Inflammatory macrophage treated with lipopolysaccharide for 1 hour (primary cell): ENCODE results near the gene INSM1.

Experiments used
- DNase-seq, 2 donors: peaks; one replicate each; pipeline ENCODE4 v3.0.0-alpha.2; 2020 to 2022

Gene INSM1

GRCh38 chr20:20362774-20363433 is 5.0 kb upstream of the INSM1 start:
- no peak for DNase-seq

DNA sequence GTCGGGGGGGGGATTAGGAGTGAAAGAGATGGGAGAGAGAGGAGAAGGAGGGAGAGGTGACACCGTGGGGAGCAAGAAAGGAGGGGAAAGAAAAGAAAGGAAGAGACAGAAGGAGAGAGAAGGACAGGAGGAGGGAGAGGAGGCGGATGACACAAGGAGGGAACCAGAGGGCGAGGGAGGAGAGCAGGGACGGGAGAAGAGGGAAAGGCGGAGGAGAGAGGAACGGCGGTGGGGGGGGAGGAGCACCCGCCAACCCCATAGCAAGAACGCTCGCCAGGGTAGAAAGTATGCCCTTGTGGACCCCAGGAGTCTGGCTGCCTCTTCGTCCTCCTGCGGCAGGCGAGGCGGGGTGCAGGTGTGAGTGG is 4.5 kb upstream of the INSM1 start:
- DNase-seq: no peak

DNA sequence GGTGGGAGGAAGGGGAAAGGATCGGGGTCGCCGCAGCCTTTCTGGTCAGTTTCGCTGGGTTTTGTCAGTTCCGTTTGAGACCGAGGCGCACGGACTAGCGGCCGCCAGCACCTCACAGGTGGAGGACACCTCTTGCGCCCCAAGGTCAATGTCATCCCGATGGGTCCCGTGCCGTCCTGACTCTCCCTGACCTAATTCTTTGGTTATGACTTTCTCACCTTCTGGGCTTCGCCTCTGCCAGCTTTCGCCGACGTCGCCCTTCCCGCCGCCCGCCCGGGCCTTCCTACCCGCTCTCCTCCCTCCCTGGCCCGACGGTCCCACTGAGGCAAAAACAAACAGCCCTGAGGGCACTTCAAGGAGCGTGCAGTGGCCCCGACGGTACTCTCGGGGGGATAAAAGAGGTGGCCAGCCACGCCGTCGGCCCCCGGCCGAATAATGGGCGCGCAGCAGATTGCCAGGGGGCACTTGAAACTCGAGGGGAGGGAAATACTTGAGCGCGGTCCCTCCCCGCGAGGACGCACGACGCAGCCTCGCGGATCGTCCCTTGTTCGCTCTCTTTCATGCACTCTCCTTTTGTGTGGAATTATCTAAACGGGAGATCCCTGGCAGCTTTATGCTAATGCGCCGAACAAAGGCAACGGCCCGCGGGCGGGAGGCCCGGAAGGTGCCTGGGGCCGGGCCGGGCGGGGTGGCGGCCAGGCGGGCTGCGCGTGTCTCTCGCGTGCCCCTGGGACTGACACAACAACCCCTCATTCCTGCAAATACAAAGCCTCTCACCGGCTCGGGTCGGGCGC is 3.9 kb upstream of the INSM1 start:
- DNase-seq: no peak

GRCh38 chr20:20364593-20365479 is 3.1 kb upstream of the INSM1 start:
- DNase-seq: no peak

- DNase-seq: no peak
Measured at GRCh38 chr20:20365480-20366161, 2.3 kb upstream of the INSM1 start.

GRCh38 chr20:20366551-20366875 is 1.4 kb upstream of the INSM1 start:
- DNase-seq: no peak

GRCh38 chr20:20366876-20367574 is 879 bp upstream of the INSM1 start:
- DNase-seq: no peak

- no peak for DNase-seq
Measured at GRCh38 chr20:20368418-20369249, 730 bp downstream of the INSM1 start.

DNA sequence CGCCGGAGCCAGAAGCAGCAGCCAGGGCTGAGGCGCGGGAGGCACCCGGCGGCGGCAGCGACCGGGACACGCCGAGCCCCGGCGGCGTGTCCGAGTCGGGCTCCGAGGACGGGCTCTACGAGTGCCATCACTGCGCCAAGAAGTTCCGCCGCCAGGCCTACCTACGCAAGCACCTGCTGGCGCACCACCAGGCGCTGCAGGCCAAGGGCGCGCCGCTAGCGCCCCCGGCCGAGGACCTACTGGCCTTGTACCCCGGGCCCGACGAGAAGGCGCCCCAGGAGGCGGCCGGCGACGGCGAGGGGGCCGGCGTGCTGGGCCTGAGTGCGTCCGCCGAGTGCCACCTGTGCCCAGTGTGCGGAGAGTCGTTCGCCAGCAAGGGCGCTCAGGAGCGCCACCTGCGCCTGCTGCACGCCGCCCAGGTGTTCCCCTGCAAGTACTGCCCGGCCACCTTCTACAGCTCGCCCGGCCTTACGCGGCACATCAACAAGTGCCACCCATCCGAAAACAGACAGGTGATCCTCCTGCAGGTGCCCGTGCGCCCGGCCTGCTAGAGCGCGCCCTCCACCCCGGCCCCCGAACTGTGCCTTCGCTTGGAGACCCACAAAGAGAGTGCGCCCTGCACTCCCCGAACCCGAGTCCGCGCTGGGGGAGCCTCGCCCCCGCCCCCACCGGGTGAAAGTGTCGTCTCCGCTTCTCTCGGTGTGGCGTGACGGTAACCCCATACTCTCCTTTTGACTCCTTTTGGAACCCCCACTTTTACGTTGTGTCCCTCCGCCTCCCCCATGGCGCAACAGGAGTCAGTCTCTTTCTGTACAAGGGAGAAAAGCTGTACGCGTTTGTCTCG is 1.6 kb downstream of the INSM1 start:
- no peak for DNase-seq

DNA sequence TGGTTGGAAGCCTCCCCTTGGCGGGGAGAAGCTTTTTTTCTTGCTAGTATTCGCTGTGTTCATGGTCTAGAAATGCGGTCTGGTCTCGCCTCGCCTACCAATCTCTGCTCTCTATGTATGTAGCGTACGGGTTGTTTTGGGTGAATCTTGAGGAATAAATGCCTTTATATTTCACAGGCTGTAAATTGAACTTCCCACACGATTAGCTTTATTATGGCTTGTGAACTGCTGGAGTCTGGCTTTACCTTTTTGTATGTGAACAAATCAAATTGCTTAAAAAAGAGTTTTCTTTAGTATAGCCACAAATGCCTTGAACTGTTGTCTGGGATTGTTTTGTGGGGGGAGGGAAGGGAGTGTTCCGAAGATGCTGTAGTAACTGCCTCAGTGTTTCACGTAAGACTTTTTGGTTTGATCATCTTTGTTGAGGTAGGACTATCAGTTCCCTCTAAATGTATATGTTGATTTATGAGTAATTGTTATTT is 2.2 kb downstream of the INSM1 start:
- no peak for DNase-seq

- DNase-seq: no peak
Measured at GRCh38 chr20:20371083-20371482, 3.2 kb downstream of the INSM1 start.

GRCh38 chr20:20371681-20372080 is 3.8 kb downstream of the INSM1 start:
- no peak for DNase-seq

DNA sequence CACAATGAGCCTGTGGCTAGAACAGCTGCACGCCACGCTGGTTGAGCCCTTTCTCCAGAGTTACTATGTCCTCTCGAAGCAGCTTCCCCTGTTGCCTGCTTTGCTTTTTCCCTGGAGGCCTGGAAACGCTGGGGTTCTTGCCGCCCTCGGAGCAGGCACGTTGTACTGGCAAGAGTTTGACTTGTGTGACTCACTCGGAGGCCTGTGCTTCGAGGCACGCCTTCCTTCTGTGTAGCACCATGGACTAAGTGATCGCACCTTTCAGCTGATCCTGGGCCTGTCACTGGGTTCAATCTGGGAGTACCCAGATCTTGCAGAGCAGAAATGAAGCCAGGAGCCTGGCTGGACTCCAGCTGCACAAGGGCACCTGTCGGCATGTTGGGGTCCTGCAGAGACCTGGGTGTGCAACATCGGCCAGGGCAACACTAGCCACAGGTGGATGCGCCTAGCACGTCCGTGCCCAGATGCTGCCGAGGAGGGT is 5.2 kb downstream of the INSM1 start:
- DNase-seq: no peak

- no peak for DNase-seq
Measured at GRCh38 chr20:20375862-20376261, 8.0 kb downstream of the INSM1 start.

DNA sequence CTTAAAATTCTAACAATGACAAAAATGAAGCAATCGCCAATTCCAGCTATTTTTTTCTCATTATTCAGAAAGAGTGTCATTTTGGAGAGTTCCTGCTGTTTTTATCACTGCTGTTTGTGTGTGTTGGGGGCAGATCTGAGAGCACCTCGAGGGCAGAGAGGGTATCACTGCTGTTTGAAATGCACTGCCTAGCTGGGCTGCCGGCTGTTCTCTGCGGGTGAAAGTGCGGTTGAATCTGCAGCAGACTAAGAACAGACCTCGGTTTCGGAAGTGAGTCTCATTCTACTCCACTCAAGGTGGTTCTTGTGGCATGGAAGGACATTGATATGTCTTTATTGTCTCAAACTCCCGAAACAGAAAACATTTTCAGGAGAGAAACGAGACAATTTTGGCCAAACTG is 18.3 kb downstream of the INSM1 start:
- no peak for DNase-seq

DNA sequence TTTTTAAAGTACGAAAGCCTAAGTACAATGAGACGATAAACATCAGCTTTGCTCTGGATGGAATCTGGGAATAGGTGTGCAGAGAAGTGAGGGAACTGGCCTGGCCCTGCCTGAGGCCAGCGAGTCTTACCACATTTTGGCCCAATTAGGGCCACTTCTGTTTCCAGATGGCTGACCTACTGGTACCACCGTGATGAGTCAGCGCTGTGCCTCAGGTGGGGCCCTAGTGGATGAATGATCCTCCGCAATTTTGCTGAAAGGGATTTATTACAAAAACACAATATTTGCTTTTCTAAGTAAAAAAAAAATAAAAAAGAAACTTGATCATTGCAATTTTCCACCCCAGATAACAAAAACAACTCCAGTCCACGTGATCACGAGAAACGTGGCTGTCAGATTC is 22.5 kb downstream of the INSM1 start:
- DNase-seq: no peak

GRCh38 chr20:20391115-20391514 is 23.2 kb downstream of the INSM1 start:
- no peak for DNase-seq

- DNase-seq: no peak
Measured at GRCh38 chr20:20391766-20392165, 23.9 kb downstream of the INSM1 start.

DNA sequence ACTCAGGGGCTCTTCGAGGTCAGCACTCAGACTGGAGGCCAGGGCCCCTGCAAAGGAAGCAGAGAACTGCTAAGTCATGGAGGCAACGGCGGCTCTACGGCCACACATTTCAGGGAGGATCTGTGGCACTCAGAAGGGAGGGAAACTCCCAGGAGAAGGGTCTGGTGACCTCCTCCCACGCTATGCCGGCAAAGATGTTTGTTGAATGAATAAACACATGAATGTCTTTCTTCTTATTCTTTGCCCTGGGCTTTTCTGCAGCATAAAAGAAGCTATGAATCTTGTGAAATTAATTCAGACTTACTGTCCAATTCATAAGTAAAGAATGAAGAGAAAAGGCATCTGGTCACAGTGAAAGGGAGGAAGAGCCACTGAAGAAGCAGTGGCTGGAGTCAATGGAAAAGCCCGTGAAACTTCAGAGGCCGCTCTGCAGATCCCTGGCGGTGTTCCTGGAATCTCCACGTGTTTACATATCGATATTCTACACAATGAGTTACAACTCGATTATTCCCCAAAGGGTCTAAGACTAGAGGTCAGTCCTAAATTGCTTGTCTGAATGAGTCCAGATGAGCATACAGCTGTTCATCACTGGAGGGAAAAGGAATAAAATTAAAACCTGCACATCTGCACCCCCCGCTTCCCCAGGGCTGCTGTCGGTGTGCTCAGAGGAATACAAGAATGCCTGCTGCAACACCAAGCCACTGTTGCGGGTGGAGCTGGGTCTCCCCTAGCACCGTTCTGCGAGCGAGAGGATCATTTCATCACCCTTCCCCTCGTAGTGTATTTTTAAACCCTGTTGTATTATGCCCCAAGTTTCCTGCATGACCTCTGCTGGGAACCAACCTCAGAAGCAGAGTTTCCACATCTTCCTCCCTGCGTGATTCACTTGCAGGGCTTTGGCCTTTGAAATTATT is 25.6 kb downstream of the INSM1 start:
- DNase-seq: peak; percentile 76 to 83
